Calu3 (cell line): ENCODE measurements around the gene ATMIN. TPM values are rescaled to one million over a fixed set of nuclear protein-coding genes. Genes with fewer than 3 reads are reported as not detected.

Experiments used
- BruUV-seq: library from RNA; stranded (reverse); fragments of 400-500 nt; replicated peaks from 2 replicates; lab custom pipeline; 2021; lab: Mats Ljungman, UMichigan
- CTCF ChIA-PET: fragments of 300-600 bp; sonication (Branson Sonifier 250); formaldehyde crosslinking; loops from one replicate; lab custom pipeline; 2022; ENCODE audit warnings: antibody characterized with exemption; lab: Charles Lee
- DNase-seq: peaks from one replicate; pipeline ENCODE4 v3.0.0; 2022
- H3K27ac Mint-ChIP-seq: one replicate; pipeline ENCODE4 v1.8.0; 2022; ENCODE audit warnings: mixed read lengths; ENCODE audit not compliant: unreplicated experiment
- H3K27me3 Mint-ChIP-seq: one replicate; pipeline ENCODE4 v1.8.0; 2022; ENCODE audit warnings: mixed read lengths; ENCODE audit not compliant: unreplicated experiment
- H3K36me3 Mint-ChIP-seq: one replicate; pipeline ENCODE4 v1.8.0; 2022; ENCODE audit warnings: mild to moderate bottlenecking, moderate library complexity, mixed read lengths; ENCODE audit not compliant: insufficient read depth, unreplicated experiment
- H3K4me1 Mint-ChIP-seq: one replicate; pipeline ENCODE4 v1.8.0; 2022; ENCODE audit warnings: mild to moderate bottlenecking, low read depth, mixed read lengths; ENCODE audit not compliant: unreplicated experiment
- H3K4me3 Mint-ChIP-seq: one replicate; pipeline ENCODE4 v1.8.0; 2022; ENCODE audit warnings: mild to moderate bottlenecking, low read depth, moderate library complexity, mixed read lengths; ENCODE audit not compliant: unreplicated experiment
- H3K9me3 Mint-ChIP-seq: one replicate; pipeline ENCODE4 v1.8.0; 2022; ENCODE audit warnings: low read depth, mixed read lengths; ENCODE audit not compliant: unreplicated experiment
- intact Hi-C: fragments of 100-400 bp; cut with micrococcal nuclease; formaldehyde crosslinking; loops from one replicate; pipeline ENCODE4 v1.10.0; 2022; ENCODE audit not compliant: unreplicated experiment
- total RNA-seq: library from RNA; stranded (reverse); gene quantifications from 2 replicates; pipeline ENCODE4 v1.2.3, GENCODE V29; 2022
- TF ChIP-seq, protein P1 (sequence below): fragments of 200-600 bp; IDR thresholded peaks from one replicate; pipeline ENCODE4 v1.8.0; 2022; ENCODE audit warnings: antibody characterized with exemption; ENCODE audit not compliant: unreplicated experiment

The ATMIN gene
- total RNA-seq, 1 experiment from 2014 or later = 64.3 TPM

GRCh38 chr16:81041696-81042095 lies 6.1 kb downstream of the ATMIN start:
- TF ChIP-seq, protein P1, sequence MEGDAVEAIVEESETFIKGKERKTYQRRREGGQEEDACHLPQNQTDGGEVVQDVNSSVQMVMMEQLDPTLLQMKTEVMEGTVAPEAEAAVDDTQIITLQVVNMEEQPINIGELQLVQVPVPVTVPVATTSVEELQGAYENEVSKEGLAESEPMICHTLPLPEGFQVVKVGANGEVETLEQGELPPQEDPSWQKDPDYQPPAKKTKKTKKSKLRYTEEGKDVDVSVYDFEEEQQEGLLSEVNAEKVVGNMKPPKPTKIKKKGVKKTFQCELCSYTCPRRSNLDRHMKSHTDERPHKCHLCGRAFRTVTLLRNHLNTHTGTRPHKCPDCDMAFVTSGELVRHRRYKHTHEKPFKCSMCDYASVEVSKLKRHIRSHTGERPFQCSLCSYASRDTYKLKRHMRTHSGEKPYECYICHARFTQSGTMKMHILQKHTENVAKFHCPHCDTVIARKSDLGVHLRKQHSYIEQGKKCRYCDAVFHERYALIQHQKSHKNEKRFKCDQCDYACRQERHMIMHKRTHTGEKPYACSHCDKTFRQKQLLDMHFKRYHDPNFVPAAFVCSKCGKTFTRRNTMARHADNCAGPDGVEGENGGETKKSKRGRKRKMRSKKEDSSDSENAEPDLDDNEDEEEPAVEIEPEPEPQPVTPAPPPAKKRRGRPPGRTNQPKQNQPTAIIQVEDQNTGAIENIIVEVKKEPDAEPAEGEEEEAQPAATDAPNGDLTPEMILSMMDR = no peak
- no peak for DNase-seq
- H3K9me3 Mint-ChIP-seq = no peaks in the 10 kb centered on the region
- H3K4me3 Mint-ChIP-seq = no peak overlapping the region
- H3K27ac Mint-ChIP-seq = no peak overlapping the region
- peaks cover 35% of the 10 kb centered on the region for H3K36me3 Mint-ChIP-seq
- intact Hi-C loops = no loop called here
- no peaks in the 10 kb centered on the region for H3K27me3 Mint-ChIP-seq
- no TSS peak for BruUV-seq
- H3K4me1 Mint-ChIP-seq = peaks cover 32% of the 10 kb centered on the region
- CTCF ChIA-PET = no interaction called here

- DNase-seq = no peak
- no peaks in the 10 kb centered on the region for H3K27me3 Mint-ChIP-seq
- BruUV-seq = no TSS peak
- TF ChIP-seq, protein P1 = no peak
- CTCF ChIA-PET = interaction anchor here (0.5 kb wide), 1 partner anchor 15 kb away, joined by 3 read pairs; no protein-coding TSS in a partner anchor
- H3K36me3 Mint-ChIP-seq = peaks cover 27% of the 10 kb centered on the region
- peaks cover 21% of the 10 kb centered on the region for H3K4me1 Mint-ChIP-seq
- no peaks in the 10 kb centered on the region for H3K9me3 Mint-ChIP-seq
- no peak overlapping the region for H3K27ac Mint-ChIP-seq
- intact Hi-C loops = no loop called here
- H3K4me3 Mint-ChIP-seq = no peak overlapping the region
Observed at GRCh38 chr16:81042821-81043220, 7.2 kb downstream of the ATMIN start.

GRCh38 chr16:81053761-81054160 lies 18.1 kb downstream of the ATMIN start:
- CTCF ChIA-PET = no interaction called here
- no peak overlapping the region for H3K4me3 Mint-ChIP-seq
- TF ChIP-seq, protein P1 = no peak
- H3K4me1 Mint-ChIP-seq = no peaks in the 10 kb centered on the region
- no peak overlapping the region for H3K27ac Mint-ChIP-seq
- no peaks in the 10 kb centered on the region for H3K36me3 Mint-ChIP-seq
- intact Hi-C loops = no loop called here
- no peaks in the 10 kb centered on the region for H3K9me3 Mint-ChIP-seq
- no peaks in the 10 kb centered on the region for H3K27me3 Mint-ChIP-seq
- BruUV-seq = no TSS peak
- DNase-seq = no peak

GRCh38 chr16:81060576-81061306 lies 25.1 kb downstream of the ATMIN start:
- H3K36me3 Mint-ChIP-seq = no peaks in the 10 kb centered on the region
- no peak overlapping the region for H3K4me3 Mint-ChIP-seq
- no peaks in the 10 kb centered on the region for H3K9me3 Mint-ChIP-seq
- no TSS peak for BruUV-seq
- H3K27ac Mint-ChIP-seq = no peak overlapping the region
- TF ChIP-seq, protein P1 = no peak
- no peaks in the 10 kb centered on the region for H3K27me3 Mint-ChIP-seq
- no peaks in the 10 kb centered on the region for H3K4me1 Mint-ChIP-seq
- intact Hi-C loops = no loop called here
- no peak for DNase-seq
- CTCF ChIA-PET = no interaction called here
